Measurements from ENCODE around the gene CRACDL. TPM values are rescaled to one million over a fixed set of nuclear protein-coding genes. Genes with fewer than 3 reads are reported as not detected.

The CRACDL gene
- total RNA-seq, 1 experiment from 2014 or later, result 1.3 TPM

- no peak for DNase-seq (ENCODE audit: low read depth)
Observed at GRCh38 chr2:98854682-98855081, 81.3 kb downstream of the CRACDL start.

- no peak for DNase-seq (ENCODE audit: low read depth)
Observed at GRCh38 chr2:98852932-98853331, 83.1 kb downstream of the CRACDL start.

GRCh38 chr2:98850074-98850473 lies 86.0 kb downstream of the CRACDL start:
- no peak for DNase-seq (ENCODE audit: low read depth)

GRCh38 chr2:98849113-98849512 lies 86.9 kb downstream of the CRACDL start:
- no peak for DNase-seq (ENCODE audit: low read depth)

GRCh38 chr2:98847853-98848252 lies 88.2 kb downstream of the CRACDL start:
- no peak for DNase-seq (ENCODE audit: low read depth)

- no peak for DNase-seq (ENCODE audit: low read depth)
Observed at GRCh38 chr2:98846041-98846440, 90.0 kb downstream of the CRACDL start.

- no peak for DNase-seq (ENCODE audit: low read depth)
Observed at GRCh38 chr2:98842136-98842535, 93.9 kb downstream of the CRACDL start.

- no peak for DNase-seq (ENCODE audit: low read depth)
Observed at GRCh38 chr2:98839292-98839691, 96.7 kb downstream of the CRACDL start.

GRCh38 chr2:98835831-98836385 lies 100.1 kb downstream of the CRACDL start:
- DNase-seq (ENCODE audit: low read depth), result no peak

GRCh38 chr2:98833917-98834263 lies 102.1 kb downstream of the CRACDL start:
- no peak for DNase-seq (ENCODE audit: low read depth)

- DNase-seq (ENCODE audit: low read depth), result no peak
Observed at GRCh38 chr2:98833172-98833916, 102.7 kb downstream of the CRACDL start.

GRCh38 chr2:98832172-98832571 lies 103.9 kb downstream of the CRACDL start:
- no peak for DNase-seq (ENCODE audit: low read depth)

GRCh38 chr2:98830571-98831145 lies 105.4 kb downstream of the CRACDL start:
- no peak for DNase-seq (ENCODE audit: low read depth)

GRCh38 chr2:98829581-98830270 lies 106.3 kb downstream of the CRACDL start:
- DNase-seq (ENCODE audit: low read depth), result no peak

GRCh38 chr2:98828793-98829371 lies 107.1 kb downstream of the CRACDL start:
- DNase-seq (ENCODE audit: low read depth), result no peak

GRCh38 chr2:98828369-98828744 lies 107.7 kb downstream of the CRACDL start:
- no peak for DNase-seq (ENCODE audit: low read depth)

GRCh38 chr2:98827625-98828368 lies 108.2 kb downstream of the CRACDL start:
- DNase-seq (ENCODE audit: low read depth), result no peak

GRCh38 chr2:98826856-98827255 lies 109.2 kb downstream of the CRACDL start:
- no peak for DNase-seq (ENCODE audit: low read depth)

GRCh38 chr2:98825858-98826257 lies 110.2 kb downstream of the CRACDL start:
- DNase-seq (ENCODE audit: low read depth), result no peak

GRCh38 chr2:98825404-98825803 lies 110.6 kb downstream of the CRACDL start:
- no peak for DNase-seq (ENCODE audit: low read depth)

- no peak for DNase-seq (ENCODE audit: low read depth)
Observed at GRCh38 chr2:98825020-98825350, 111.0 kb downstream of the CRACDL start.

All from Daoy (cell line).